ENCODE results near the gene RSPO4.

The RSPO4 gene

DNA sequence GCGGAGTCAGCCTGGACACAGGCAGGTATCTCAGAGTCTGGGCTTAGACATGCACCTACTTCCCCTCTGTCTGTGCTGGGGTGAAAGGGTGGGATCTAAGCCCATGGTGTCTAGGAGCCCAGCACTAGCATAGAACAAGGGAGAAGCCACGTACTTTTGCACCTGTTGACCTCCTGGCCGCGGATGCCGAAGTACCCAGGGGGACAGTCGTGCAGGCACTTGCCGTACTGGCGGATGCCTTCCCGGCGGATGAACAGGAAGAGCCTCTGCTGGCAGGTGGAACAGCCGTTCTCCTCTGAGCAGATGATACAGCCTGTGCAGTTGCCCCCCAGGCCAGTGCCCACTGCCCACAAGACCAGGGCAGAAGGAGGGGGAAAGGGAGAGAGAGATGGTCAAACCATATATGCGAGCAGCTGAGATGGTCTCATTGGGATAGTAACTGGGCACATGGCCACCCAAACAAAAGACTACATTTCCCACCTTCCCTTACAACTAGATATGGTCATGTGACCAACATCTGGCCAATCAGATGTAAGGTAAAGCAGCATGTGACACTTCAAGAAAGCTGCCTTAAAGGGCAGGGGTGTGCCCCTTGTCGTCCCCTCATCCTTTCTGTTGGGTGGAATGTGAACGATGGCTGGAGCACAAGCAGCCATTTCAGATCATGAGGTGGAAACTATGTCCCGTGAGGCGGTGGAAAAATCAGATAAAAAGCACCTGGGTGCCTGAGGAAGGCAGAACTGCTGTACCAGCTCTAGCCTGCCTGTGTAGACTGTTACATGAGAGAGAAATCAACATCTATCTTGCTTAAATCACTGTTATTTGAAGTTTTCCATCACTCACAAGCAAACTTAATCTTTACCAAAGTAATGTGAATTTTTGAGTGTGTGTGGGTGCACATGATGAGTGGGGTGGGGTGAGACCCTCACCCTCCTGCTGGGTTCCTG, 34.0 kb downstream of the RSPO4 start:
- peak; percentile 14 to 23 for DNase-seq

DNA sequence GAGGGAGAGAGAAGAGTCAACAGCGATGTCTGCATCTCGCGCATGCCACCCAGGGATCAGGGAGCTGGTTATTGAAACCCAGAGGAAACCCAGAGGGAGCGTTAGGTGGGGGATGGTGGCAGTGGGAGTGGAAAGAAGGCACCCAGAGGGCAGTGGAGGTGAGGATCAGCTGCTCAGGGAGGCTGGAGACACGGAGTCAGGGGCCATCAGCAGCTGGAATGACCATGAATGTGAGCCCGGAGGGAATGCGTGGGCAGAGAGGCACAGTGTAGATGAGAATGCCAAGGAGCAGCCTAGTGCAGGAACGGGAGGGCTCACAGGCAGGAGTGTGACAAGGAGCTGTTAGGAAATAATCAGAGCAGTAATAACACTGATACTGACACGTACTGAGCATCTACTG, 36.2 kb downstream of the RSPO4 start:
- no peak for DNase-seq

DNA sequence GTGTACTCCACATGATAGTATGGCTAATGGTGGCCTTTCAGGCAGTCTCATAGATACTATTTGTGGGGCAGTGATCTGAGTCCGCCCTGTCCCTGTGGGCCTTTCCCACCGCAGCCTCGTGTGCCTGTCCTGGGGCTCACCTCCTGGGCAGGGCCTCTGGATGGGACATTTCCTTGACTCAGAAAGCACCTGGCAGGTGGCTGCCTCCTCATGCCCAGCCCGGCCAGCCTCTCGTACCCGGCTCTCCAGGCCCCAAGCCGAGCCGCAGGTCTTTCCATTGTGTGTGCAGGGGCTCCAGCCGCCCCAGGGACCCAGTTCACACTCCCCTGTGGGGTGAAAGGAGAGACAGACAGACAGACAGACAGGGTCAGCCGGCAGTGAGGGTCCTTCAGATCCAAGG, 38.3 kb downstream of the RSPO4 start:
- DNase-seq: no peak

DNA sequence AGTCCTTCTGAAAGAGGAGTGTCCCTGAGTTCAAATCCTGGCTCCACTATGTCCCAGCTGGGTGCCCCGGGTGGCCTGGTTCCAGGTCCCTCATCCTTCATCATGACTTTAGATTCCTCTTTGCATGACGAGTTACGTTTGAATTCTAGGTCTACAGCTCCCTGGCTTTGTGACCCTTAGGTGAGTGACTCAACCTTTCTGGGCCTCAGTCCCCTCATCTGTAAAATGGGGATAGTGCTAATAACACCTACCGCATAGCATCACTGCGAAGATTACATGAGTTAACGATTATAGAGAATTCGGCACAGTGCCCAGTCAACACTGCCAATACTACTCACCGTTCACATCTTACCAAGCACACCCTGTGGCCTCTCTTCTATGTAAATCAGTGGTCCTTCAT, 39.4 kb downstream of the RSPO4 start:
- no peak for DNase-seq

DNA sequence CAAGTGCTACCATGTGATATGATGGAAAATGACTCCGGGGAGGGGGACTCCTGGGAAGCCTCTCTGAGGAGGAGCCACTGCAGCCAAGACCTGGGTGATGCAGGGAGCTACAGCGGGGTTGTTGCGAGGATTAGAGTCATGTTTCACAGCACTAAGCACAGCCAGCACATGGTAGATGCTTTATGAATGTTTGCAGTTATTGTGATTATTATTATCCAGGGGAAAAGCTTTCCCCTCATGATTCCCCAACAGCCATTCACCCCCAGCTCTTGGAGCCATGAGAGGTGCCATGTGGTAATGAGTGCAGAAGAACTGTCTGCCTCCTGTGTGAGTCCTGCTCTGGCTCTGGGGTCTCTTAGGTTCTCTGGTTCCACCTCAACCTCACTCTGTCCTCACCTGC, 39.9 kb downstream of the RSPO4 start:
- DNase-seq: no peak

DNA sequence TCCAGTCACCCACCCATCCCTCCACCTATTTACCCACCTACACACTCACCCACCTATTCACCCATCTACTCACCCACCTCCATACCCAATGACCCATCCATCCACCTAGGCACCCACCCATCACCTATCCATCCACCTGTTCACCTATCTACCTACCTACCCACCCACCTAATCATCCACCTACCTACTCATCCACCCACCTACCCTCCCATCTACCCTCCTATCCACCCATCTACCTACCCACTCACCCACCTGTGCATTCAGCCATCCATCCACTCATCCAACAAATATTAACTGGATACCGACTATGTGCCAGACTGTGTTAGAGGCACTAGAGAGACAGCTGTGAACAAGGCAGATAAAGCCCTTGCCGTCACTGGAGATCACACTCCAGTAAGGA, 40.3 kb downstream of the RSPO4 start:
- no peak for DNase-seq

DNA sequence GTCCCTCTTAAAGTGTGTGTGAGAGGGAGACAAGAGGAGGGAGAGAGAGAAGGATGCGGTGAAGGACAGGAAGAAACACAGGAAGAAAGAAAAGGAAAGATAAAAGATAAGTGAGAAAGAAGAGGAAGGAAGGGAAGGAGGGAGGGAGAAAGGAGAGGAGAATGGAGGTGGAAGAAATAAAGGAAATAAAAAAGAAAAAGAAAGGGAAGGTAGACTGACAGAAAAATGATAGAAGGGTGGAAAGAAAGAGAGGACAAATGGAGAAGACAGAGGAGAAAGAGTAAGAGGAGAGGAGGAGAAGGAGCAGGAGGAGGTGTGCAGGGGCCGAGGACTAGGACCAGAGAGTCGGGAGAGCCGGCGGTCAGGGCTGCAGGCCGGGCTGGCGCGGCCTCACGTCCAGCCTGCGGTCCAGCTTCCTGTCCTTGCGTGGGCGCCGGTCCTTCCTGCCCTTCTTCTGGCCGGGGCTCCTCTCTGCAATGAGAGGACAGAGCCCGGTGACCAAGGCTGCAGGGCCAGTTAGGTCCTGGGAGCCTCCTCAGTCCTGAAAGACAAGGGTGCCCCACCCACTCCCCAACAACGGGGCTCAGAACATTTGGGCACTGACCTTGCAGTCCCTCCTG, 42.0 kb downstream of the RSPO4 start:
- DNase-seq: no peak

DNA sequence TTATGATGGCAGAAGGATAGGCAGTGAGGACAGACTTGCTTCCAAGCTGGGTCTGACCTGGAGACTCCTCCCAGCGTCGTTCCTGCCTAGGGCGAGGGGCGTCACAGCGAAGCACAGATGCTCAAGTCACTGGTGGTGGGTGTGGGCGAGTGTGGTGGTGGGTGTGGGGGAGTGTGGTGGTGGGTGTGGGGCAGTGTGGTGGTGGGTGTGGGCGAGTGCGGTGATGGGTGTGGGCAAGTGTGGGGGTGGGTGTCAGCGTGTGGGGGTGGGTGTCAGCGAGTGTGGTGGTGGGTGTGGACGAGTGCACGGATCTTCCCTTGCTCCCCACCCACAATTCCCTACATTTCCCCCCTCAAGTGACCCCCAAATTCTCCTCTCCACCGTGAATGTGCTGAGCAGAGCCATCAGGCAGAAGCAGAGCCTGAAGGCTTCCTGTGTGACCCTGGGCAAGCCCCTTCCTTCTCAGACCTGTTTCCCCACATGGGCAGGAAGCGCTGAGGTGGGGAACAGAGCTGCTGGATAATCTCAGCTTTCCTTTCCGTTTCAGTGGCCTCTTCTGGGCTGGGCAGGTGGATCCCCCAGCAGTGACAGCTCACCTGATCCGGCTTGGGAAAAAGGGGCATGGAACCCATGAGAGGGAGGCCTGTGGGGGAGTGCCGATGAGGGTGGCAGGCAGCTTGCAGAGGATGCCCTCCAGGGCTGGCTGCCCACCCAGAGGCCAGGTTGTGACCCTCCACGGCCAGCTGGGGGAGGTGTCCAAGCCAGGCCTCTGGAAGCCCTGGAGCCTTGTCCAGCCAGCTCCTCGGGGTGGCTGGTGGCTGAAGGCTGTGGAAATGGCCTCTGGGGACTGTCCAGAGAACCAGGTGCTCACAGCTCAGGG, 42.9 kb downstream of the RSPO4 start:
- no peak for DNase-seq

DNA sequence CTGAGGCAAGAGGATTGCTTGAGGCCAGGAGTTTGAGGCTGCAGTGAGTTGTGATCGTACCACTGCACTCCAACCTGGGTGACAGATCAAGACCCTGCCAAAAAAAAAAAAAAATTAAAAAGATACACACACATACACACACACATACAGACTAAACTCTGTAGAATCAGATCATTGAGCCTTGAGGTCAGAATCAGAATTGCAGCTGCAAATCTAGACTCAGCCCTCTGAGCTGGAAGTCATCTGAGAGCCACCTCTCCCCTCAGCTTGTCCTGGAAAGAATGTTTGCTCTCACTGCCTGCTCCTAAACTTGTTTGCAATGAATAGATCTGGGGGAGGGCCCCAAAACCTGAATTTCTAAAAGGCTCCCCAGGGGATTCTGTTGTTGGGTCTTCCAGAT, 44.6 kb downstream of the RSPO4 start:
- DNase-seq: peak in 1 of 2 donors; percentile 6

DNA sequence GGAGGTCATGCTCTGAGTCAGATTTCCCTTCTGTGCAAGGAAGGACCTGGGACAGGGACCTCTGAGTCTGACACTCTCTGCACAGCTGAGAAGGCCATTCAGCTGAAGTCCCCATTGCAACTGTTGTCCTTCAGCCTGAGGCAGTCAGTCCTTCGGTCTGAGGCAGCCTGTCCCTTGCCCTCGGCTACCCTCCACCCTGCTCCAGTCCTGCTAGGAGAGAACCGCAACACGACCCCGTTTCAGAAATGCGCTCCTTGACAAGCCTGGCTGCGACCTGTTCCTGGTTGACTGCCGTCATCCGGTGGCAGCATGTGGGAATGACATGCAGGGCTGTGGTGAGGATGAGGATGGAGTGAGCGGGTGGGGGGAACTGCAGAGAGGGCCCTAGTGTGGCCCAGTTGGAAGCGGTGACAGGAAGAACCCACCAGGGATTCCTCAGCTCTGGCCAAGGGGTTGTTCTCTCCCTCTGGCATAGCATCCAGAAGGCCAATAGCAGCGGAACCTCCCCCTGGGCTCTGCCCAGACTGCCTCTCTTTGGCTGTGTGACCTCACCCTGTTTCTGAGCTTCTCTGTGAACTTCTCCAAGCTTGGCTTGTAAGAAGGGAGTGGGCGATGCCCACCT, 45.7 kb downstream of the RSPO4 start:
- DNase-seq: peak; percentile 63 to 65

DNA sequence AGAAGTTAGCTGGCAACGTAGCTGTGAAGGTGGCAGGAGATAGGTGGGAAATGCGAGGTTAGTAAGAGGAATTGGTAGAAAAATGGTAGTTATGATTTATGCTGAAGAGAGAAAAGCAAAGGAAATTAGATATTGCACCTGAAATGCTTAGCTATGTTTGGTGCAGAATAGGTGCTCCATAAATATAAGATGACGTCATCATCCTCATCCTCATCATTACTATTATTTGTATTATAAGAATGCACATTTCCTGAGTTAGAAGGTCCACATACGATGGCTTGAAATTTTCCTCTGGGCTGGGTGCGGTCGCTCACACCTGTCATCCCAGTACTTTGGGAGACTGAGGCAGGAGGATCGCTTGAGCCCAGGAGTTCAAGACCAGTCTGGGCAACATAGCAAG, 46.5 kb downstream of the RSPO4 start:
- no peak for DNase-seq

DNA sequence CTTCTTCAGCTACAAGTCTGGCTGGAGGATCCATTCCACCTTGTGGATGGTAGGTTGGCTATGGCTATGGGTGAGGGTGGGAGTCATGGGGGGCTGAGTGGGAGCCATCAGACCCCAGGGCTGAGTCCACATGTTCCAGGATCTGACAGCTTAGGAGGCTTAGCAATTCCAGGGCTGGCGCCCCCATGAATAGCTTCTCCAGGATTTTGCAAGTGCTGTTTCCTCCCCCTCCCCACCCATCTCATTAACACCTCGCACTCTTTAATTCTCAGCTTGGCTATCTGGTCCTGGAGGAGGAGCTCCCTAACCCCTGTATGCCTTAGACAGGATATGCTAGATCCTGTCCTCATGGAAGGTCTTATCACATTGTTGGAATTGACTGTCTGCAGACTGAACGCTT, 47.0 kb downstream of the RSPO4 start:
- no peak for DNase-seq

DNA sequence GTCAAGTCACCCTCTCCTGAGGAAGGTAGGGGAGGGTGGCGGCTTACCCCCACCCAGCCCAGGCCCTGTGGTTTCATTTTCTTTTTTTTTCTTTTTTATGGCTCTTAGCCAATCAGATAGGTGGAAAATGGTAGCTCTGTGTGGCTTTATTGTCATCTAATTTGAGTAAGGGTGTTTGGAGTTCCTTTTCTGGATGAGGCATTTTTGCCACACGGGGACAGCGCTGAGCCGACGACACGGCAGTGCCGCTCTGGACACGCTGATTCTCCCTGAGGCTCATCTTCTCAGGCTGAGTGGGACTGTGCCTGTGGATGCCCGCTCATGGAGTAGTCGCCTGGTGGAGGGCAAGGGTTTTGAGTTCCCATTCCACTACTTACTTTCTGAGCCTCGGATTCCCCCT, 48.4 kb downstream of the RSPO4 start:
- peak in 1 of 2 donors; percentile 27 for DNase-seq

DNA sequence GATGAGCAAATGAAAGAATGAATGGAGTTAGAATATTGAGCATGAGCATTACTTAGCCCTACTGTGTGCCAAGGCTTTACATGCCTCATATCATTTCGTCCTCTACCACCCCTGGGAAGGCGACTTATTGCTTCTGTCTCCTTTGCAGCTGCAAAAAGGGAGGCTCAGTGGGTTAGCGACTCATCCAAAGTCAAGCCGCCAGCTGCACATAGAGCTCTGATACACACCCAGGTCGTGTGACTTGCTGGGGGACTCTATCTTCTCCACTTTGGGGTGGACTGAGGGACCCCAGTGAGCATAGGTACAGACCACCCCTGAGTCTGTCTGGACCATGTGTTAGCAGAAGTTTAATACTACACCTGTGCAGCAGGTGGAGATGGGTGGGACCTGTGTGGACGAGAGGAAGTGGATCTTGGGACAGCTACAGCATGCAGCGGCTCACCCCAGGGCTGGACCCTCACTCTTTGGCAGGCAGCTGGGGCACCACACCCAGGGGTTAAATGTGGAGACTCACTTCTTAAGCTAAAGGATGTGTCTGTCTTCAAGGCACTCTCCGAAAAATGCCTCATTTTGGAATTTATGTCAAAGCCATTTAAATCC, 49.8 kb downstream of the RSPO4 start:
- no peak for DNase-seq

DNA sequence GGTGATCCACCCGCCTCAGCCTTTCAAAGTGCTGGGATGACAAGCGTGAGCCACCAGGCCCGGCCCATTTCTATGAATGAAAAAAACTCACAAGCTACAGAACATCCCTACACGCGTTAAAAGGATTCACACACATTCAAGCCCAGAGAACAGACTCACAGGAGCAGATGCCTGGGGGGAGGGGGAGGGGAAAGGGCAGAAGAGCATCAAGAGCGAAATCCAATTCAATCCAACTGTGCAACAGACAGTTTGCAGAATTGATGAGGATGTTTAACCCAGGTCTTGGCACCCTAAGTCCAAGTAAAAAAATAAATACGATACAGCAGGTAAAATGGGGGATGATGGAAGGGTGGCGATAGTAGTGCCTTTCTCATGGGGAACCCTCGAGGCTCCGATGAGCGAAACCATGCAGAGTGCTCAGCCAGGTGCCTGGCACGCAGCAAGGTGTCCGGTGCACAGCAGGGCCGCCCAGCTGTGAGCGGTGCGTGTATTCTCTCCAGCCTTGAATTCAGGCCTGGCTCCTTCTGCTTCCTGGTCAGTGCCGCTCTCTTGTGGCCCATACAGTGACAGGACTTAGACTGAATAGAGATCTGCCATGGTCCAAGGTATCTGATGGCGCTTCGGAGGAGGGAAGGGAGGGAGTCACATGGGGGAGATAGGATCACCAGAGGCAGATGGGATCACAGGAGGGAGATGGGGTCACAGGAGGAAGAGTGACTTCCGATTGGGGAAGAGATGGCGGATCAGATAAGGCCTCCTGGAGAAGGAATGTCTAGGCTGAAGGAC, 50.5 kb downstream of the RSPO4 start:
- DNase-seq: no peak

DNA sequence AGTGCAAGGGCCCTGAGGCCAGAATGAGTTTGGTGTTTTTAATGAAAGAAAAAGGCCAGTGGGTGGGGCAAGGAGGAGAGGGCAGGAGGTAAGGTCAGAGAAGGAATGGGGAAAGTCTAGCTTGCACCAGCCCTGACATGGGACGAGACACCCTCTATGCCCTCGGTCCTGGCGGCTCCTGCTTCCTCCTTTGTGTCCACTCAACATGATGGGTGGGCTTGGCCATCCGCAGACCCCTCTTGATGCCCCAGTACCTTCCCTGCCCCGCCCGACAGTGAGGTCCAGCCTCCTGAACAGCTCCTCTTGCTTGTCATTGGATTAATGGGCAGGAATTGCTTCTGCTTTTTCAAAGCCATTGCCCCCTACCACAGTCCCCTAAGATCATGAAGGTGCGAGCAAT, 52.4 kb downstream of the RSPO4 start:
- no peak for DNase-seq

DNA sequence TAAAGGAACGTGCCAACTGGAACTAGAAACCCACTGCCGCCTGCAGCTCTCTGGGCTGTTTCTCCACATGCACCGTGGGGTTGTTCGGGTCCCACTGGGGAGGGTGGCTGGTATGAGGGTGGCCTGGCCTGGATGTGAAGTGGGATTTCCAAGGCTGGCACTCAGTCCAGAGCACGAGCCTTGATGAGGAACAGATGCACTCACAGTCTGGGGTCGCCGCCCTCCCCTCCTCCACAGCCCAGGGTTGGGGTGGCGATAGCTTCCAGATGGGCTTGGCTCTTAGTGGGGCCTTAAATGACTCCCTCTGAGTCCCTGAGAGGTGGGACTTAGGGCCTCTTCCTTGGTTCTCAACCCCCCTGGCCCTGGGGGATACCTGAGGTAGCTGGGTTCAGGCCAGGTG, 55.3 kb downstream of the RSPO4 start:
- DNase-seq: no peak

DNA sequence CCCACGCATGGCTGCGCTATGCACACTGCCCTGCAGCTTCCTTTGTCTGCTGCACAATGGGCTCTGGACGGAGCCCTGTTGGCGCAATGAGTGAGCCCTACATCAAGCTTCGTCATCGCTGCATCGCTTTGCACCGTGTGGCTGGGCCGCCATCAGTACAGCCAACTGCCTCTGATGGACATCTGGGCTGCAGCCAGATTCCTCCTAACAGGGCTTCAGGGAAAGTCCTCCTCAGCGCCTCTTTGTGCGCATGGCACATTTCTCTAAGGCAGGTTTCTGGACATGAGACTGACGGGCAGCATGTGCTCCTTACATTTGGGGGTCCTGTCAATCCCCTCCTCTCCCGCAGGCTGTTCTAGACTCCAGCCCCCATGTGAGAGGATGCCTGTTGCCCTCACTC, 56.3 kb downstream of the RSPO4 start:
- no peak for DNase-seq

DNA sequence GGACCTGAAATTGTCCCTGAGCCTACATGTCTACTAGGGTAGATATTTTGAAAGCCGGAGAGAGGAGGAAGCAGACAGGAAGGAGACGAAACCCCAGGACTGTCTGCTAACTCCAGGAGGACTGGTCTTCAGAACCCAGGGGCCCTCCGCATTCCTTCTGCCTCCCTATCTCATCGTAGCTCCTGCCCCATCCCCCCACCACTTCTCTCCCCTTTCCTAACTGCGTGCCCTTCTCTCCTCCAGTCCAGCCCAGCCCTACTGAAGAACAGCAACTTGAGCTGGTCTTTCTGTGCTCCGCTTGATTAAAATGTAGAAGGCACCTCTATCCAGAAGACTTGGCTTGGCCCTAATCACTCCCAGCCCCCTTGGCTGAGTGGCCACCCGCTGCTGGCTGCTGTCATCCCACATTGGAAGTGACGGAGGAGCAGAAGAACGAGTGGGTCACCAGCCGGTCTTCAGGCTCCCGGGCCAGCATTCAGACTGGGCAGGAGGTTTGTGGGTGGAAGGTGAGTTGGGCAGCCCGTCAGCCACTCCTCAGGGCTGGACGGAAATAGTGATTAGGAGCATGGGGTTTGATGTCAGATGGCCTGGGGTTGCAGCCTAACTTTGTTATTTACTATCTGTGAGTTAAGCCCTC, 57.2 kb downstream of the RSPO4 start:
- DNase-seq: no peak

DNA sequence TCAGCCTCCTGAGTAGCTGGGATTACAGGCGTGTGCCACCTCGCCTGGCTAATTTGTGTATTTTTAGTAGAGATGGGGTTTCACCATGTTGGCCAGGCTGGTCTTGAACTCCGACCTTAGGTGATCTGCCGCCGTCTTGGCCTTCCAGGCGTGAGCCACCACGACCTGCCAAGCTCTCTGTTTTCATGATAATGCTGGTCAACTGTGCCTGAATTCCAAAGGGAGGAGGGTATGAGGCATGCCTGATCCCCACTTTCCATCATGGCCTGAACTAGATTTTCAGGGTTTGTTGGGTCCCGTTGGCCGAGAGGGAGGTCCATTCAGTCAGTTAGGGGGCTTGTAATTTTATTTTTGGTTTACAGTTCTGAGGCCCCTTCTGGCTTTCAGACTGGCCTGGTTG, 58.0 kb downstream of the RSPO4 start:
- no peak for DNase-seq

DNA sequence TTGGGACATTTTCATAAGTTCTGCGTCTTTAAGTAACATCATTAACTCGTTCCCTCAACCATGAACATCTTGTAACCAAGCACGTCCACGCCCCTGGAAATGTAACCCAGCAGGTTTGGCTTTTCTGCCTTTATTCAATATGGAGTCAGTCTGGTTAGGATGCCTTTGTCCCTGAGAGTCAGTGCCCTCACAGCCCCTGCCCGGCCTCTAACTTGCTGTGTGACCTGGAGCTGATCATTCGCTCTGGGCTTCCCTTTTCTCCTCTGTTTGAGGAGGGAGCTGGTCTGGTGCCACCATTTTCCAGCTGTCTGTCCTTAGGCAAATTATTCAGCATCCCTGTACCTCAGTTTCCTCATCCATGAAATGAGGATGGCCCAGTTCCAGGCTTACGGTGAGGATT, 59.5 kb downstream of the RSPO4 start:
- no peak for DNase-seq

Data from inflammatory macrophage (primary cell).